ENCODE measurements around the gene DSC1.

DSC1 gene

DNA sequence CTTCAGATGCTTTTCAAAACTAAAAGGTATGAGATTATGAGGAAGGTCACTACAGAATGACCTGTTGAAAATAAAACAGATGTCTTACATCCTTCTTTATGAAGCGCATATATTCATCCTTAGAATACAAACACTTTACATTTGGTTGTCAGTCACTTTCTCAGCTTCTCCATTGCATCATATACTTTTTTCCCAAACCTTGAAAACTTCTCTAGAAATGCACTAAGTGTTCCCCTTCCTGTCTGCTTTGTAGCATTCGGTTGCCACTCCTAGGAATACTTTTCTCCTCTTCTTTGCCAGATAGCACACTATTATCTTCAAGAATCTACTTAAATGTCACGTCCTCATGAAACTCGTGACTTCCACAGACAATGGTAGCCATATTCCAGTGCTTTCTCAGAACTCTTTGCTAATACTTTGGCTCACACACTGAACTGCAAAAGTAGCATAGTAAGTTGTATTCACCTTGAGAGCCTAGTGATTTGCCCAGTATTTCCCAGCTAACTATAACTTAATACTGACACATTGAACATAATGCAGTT lies 27.6 kb downstream of the DSC1 start:
- no peak for TF ChIP-seq EP300 (IDR thresholded peaks at IDR 0.05; ENCODE audit: borderline replicate concordance)

DNA sequence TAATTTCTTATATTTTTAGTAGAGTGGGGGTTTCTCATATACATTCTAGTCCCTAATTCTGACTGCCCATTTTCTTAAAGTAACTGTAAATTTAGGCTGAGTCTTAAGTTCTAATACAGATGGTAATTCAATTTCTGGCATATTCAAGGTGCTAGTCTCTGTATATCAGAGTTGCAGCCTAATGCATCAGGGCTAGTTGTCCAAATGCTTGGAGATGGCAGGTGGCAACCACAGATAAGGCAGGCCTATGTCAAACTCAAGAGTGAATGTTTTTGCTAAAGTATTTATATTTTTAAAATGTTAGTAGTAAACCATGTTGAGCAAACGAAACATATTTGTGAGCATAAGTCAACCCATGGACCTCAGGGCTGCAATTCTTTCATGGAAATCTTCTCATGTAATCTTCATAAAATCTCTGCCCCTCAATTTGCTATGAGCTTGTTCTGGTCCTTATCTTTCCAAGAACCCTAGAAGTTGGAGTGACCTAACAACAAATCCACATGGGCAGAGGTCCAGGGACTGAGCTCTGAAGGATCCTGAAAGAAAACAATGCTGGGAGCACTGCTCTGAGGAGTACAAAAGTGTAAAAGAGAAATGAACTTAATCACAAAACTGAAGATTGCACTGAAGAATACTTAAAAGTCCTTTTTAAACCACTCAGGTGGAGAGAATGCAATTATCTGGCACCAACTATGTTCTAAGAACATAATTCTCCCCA lies 33.1 kb downstream of the DSC1 start:
- TF ChIP-seq YY1 (IDR thresholded peaks at IDR 0.05; ENCODE audit: low read depth) = no peak
- TF ChIP-seq, protein P1, sequence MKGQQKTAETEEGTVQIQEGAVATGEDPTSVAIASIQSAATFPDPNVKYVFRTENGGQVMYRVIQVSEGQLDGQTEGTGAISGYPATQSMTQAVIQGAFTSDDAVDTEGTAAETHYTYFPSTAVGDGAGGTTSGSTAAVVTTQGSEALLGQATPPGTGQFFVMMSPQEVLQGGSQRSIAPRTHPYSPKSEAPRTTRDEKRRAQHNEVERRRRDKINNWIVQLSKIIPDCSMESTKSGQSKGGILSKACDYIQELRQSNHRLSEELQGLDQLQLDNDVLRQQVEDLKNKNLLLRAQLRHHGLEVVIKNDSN (IDR thresholded peaks at IDR 0.05) = no peak

DNA sequence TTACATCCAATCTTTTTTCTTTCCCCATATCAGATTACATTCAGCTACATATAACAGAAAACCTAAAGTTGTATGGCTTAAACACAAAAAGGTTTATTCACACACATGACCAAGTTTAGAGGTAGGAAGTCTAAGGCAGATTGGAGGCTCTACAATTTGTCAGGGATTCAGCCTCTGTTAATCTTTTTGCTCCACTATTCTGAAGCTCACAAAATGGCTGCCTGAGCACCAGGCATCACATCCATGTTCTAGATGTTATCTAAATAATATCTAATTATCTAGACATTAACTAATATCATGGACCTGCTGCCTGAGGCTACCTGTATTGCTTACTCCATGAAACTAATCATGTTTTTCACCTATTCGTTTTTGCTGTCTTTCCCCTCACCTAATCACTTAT lies 36.8 kb downstream of the DSC1 start:
- TF ChIP-seq TAF1 (IDR thresholded peaks at IDR 0.05; ENCODE audit: low read depth) (no peak), CREB1 (IDR thresholded peaks at IDR 0.05; ENCODE audit: low read depth) (no peak), TCF12 (IDR thresholded peaks at IDR 0.05; ENCODE audit: low read depth) (no peak), EGR1 (IDR thresholded peaks at IDR 0.05) (no peak), NFIC (IDR thresholded peaks at IDR 0.05) (no peak), YY1 (IDR thresholded peaks at IDR 0.05; ENCODE audit: low read depth) (no peak), RAD21 (IDR thresholded peaks at IDR 0.05; ENCODE audit: low read depth) (no peak), EP300 (IDR thresholded peaks at IDR 0.05; ENCODE audit: borderline replicate concordance) (no peak), ZBTB7A (IDR thresholded peaks at IDR 0.05; ENCODE audit: low read depth) (no peak), FOXM1 (IDR thresholded peaks at IDR 0.05; ENCODE audit: borderline replicate concordance, low read depth) (no peak)
- TF ChIP-seq, protein P1 (IDR thresholded peaks at IDR 0.05) = no peak
- TF ChIP-seq, protein P2, sequence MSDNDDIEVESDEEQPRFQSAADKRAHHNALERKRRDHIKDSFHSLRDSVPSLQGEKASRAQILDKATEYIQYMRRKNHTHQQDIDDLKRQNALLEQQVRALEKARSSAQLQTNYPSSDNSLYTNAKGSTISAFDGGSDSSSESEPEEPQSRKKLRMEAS (IDR thresholded peaks at IDR 0.05) = no peak
- TF ChIP-seq, protein P3, sequence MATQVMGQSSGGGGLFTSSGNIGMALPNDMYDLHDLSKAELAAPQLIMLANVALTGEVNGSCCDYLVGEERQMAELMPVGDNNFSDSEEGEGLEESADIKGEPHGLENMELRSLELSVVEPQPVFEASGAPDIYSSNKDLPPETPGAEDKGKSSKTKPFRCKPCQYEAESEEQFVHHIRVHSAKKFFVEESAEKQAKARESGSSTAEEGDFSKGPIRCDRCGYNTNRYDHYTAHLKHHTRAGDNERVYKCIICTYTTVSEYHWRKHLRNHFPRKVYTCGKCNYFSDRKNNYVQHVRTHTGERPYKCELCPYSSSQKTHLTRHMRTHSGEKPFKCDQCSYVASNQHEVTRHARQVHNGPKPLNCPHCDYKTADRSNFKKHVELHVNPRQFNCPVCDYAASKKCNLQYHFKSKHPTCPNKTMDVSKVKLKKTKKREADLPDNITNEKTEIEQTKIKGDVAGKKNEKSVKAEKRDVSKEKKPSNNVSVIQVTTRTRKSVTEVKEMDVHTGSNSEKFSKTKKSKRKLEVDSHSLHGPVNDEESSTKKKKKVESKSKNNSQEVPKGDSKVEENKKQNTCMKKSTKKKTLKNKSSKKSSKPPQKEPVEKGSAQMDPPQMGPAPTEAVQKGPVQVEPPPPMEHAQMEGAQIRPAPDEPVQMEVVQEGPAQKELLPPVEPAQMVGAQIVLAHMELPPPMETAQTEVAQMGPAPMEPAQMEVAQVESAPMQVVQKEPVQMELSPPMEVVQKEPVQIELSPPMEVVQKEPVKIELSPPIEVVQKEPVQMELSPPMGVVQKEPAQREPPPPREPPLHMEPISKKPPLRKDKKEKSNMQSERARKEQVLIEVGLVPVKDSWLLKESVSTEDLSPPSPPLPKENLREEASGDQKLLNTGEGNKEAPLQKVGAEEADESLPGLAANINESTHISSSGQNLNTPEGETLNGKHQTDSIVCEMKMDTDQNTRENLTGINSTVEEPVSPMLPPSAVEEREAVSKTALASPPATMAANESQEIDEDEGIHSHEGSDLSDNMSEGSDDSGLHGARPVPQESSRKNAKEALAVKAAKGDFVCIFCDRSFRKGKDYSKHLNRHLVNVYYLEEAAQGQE (IDR thresholded peaks at IDR 0.05; ENCODE audit: low read depth) = no peak

DNA sequence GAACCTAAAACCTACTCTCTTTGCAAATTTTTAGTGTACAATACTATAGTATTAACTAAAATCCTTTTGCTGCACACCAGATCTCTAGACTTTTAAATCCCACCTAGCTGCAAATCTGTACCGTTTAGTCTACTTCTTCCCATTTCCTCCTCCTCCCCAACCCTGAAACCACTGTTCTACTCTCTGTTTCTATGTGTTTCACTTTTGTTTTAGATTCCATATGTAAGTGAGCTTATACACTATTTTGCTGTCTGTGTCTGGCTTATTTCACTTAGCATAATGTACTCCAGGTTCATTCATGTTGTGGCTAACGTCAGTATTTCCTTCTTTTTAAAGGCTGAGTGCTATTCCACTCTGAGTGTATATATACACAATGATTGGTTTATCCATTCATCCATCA lies 42.1 kb downstream of the DSC1 start:
- TF ChIP-seq, protein P3 (IDR thresholded peaks at IDR 0.05; ENCODE audit: low read depth) = no peak

DNA sequence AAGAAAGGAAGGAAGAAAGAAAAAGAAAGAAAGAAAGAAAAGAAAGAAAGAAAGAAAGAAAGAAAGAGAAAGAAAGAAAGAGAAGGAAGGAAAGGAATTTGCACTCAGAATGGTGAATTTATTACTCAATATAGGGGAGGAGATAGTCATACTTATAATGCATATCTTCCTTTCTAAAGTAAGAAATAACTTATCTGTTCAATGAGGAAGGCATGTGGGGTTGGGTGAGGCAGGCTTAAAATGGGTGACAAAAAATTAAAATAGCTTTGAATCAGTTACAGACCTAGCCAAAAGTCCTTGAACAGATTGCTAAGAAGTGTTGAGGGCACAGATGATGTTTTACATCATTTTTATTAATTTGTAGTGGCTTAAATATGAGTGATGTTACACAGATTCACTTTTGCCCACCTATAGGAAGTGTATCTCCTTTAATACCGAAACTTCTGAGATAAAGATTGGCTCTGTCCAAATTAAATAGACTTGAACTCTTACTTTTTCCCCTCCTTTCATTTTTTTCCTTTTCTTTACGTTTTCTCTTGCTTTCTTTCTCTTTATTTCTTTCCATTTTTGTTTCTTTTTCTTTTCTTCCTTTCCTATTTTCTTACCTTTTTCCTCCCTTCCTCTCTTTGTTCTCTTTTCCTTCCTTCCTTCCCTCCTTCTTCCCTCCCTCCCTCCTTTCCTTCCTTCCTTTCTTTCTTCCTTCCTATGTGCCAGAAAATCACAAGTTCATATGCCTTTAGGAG lies 45.6 kb downstream of the DSC1 start:
- TF ChIP-seq CEBPB (IDR thresholded peaks at IDR 0.05) (no peak), FOXM1 (IDR thresholded peaks at IDR 0.05; ENCODE audit: borderline replicate concordance, low read depth) (no peak), RAD21 (IDR thresholded peaks at IDR 0.05; ENCODE audit: low read depth) (no peak), YY1 (IDR thresholded peaks at IDR 0.05; ENCODE audit: low read depth) (no peak), TAF1 (IDR thresholded peaks at IDR 0.05; ENCODE audit: low read depth) (no peak), TEAD4 (IDR thresholded peaks at IDR 0.05) (no peak), TCF12 (IDR thresholded peaks at IDR 0.05; ENCODE audit: low read depth) (no peak), CREB1 (IDR thresholded peaks at IDR 0.05; ENCODE audit: low read depth) (no peak), NFIC (IDR thresholded peaks at IDR 0.05) (no peak), EGR1 (IDR thresholded peaks at IDR 0.05) (no peak)
- TF ChIP-seq, protein P3 (IDR thresholded peaks at IDR 0.05; ENCODE audit: low read depth) = no peak
- TF ChIP-seq, protein P1 (IDR thresholded peaks at IDR 0.05) = no peak
- TF ChIP-seq, protein P2 (IDR thresholded peaks at IDR 0.05) = no peak
